ENCODE measurements around the gene GRM8. TPM values are rescaled to one million over a fixed set of nuclear protein-coding genes. Genes with fewer than 3 reads are reported as not detected.

Gene GRM8
- polyA plus RNA-seq, 2 of the 4 experiments (the other 2 are of a cell fraction): 0.06 TPM; not detected in 1

- 37% methylated on average over 4 of the region's 4 CpGs for WGBS (ENCODE audit: missing lambda C conversion rate)
- no peak overlapping the region for H3K27ac ChIP-seq
- H3K4me1 ChIP-seq: no peaks in the 10 kb centered on the region
- ChIA-PET POLR2A (no interaction called here), CTCF (interaction anchor here (0.9 kb wide), 1 partner anchor 18 kb away, joined by 3 read pairs; no protein-coding TSS in a partner anchor)
- no peaks in the 10 kb centered on the region for H3K9me3 ChIP-seq
- no peak overlapping the region for H3K4me2 ChIP-seq
- ATAC-seq: no peak
- no peak overlapping the region for H3K4me3 ChIP-seq
- no peak for TF ChIP-seq RCOR1 (IDR thresholded peaks at IDR 0.05; ENCODE audit: low read depth, low read length)
- TF ChIP-seq RARB (CRISPR knock-in tag; IDR thresholded peaks at IDR 0.05): no peak
- no peak for TF ChIP-seq USF2 (IDR thresholded peaks at IDR 0.05)
- TF ChIP-seq CBX8 (IDR thresholded peaks at IDR 0.05): no peak
- no peak for TF ChIP-seq CTCF (IDR thresholded peaks at IDR 0.05)
- TF ChIP-seq PBX3 (IDR thresholded peaks at IDR 0.05): no peak
- TF ChIP-seq ZNF302 (CRISPR knock-in tag; IDR thresholded peaks at IDR 0.05): no peak
- no peak for TF ChIP-seq KDM1A (IDR thresholded peaks at IDR 0.05; ENCODE audit: low read depth)
- TF ChIP-seq POLR2AphosphoS2 (conservative IDR thresholded peaks at IDR 0.05; ENCODE audit: low read length): no peak
- no peak for TF ChIP-seq POLR2A (IDR thresholded peaks at IDR 0.05; ENCODE audit: low read length)
- FAIRE-seq: no peak
- DNase-seq (ENCODE audit: low read depth in 1 of 2, low spot score in 1 of 2): no peak
These were observed 502.4 kb downstream of the GRM8 start for GRCh38 chr7:126750207-126750911.

- ChIA-PET POLR2A (no interaction called here), CTCF (no interaction called here)
- Histone ChIP-seq H3K9me3 (no peaks in the 10 kb centered on the region), H3K27ac (no peak overlapping the region), H3K4me1 (no peaks in the 10 kb centered on the region), H3K4me2 (no peak overlapping the region), H3K4me3 (no peak overlapping the region)
- ATAC-seq (no peak), FAIRE-seq (no peak), DNase-seq (ENCODE audit: low read depth in 1 of 2, low spot score in 1 of 2) (no peak)
- WGBS (ENCODE audit: missing lambda C conversion rate): 16% methylated on average over 2 of the region's 2 CpGs
- TF ChIP-seq BHLHE40 (IDR thresholded peaks at IDR 0.05; ENCODE audit: low read depth, low read length) (no peak), REST (IDR thresholded peaks at IDR 0.05) (no peak), HMGXB4 (CRISPR knock-in tag; IDR thresholded peaks at IDR 0.05; ENCODE audit: borderline replicate concordance) (no peak), HOXB13 (CRISPR knock-in tag; IDR thresholded peaks at IDR 0.05; ENCODE audit: low read depth) (no peak), ELK1 (IDR thresholded peaks at IDR 0.05; ENCODE audit: low read depth, low read length) (no peak), E2F6 (IDR thresholded peaks at IDR 0.05; ENCODE audit: borderline replicate concordance, low read depth) (no peak), ZFP36 (IDR thresholded peaks at IDR 0.05; ENCODE audit: borderline replicate concordance, partially characterized antibody) (no peak), ESRRA (IDR thresholded peaks at IDR 0.05; ENCODE audit: borderline replicate concordance, low read length) (no peak), NPAS2 (CRISPR knock-in tag; IDR thresholded peaks at IDR 0.05; ENCODE audit: borderline replicate concordance) (no peak), CHD2 (IDR thresholded peaks at IDR 0.05; ENCODE audit: low read length, partially characterized antibody) (no peak), HOXB5 (CRISPR knock-in tag; IDR thresholded peaks at IDR 0.05) (no peak), CBX8 (IDR thresholded peaks at IDR 0.05) (no peak), RAD21 (conservative IDR thresholded peaks at IDR 0.05 in 1 of 2, IDR thresholded peaks at IDR 0.05 in 1 of 2) (no peak), CBX2 (IDR thresholded peaks at IDR 0.05; ENCODE audit: borderline replicate concordance, low read depth) (no peak), RCOR1 (IDR thresholded peaks at IDR 0.05; ENCODE audit: low read depth, low read length) (no peak), GATA3 (IDR thresholded peaks at IDR 0.05; ENCODE audit: borderline replicate concordance) (no peak), HOXA7 (CRISPR knock-in tag; IDR thresholded peaks at IDR 0.05) (no peak)
These were observed 523.8 kb downstream of the GRM8 start for GRCh38 chr7:126728967-126729366.
